Mesendoderm (in vitro differentiated cells): ENCODE measurements around the gene DNAJB12.
A peak's percentile ranks its signal among the peaks of the same experiment; 100 is the strongest.

Source experiments
- DNase-seq: peaks from one replicate; pipeline ENCODE4 v3.0.0; 2013
- H2AK5ac ChIP-seq: 2 replicates; pipeline ENCODE4 v1.6.1; 2013; ENCODE audit warnings: low read length, inconsistent platforms
- H2BK120ac ChIP-seq: 2 replicates; pipeline ENCODE4 v1.6.1; 2013; ENCODE audit warnings: low read depth, mild to moderate bottlenecking, low read length, moderate library complexity, mixed read lengths
- H2BK15ac ChIP-seq: replicated peaks from 2 replicates; pipeline ENCODE4 v1.6.1; 2013; ENCODE audit warnings: low read depth, mild to moderate bottlenecking, moderate library complexity
- H2BK5ac ChIP-seq: 2 replicates; pipeline ENCODE4 v1.6.1; 2013; ENCODE audit warnings: low read length, inconsistent platforms
- H3K18ac ChIP-seq: 2 replicates; pipeline ENCODE4 v1.6.1; 2013; ENCODE audit warnings: mild to moderate bottlenecking, low read length, mixed read lengths
- H3K23ac ChIP-seq: one replicate; pipeline ENCODE4 v1.6.1; 2013; ENCODE audit warnings: low read length
- H3K27ac ChIP-seq: 2 replicates; pipeline ENCODE4 v1.5.1; 2013; ENCODE audit warnings: low read depth, mild to moderate bottlenecking, inconsistent platforms, low read length, moderate library complexity
- H3K27me3 ChIP-seq: 2 replicates; pipeline ENCODE4 v1.6.1; 2013; ENCODE audit warnings: low read length, control low read depth, mild to moderate bottlenecking, inconsistent platforms; ENCODE audit not compliant: insufficient read depth, poor library complexity
- H3K36me3 ChIP-seq: 2 replicates; pipeline ENCODE4 v1.6.1; 2013; ENCODE audit warnings: low read length, inconsistent platforms; ENCODE audit not compliant: control insufficient read depth, insufficient read depth
- H3K4ac ChIP-seq: one replicate; pipeline ENCODE4 v1.6.1; 2013; ENCODE audit warnings: low read depth, mild to moderate bottlenecking, low read length, moderate library complexity
- H3K4me1 ChIP-seq: 2 replicates; pipeline ENCODE4 v1.6.1; 2013; ENCODE audit warnings: low read depth, low read length, inconsistent platforms; ENCODE audit not compliant: control insufficient read depth
- H3K4me2 ChIP-seq: 2 replicates; pipeline ENCODE4 v1.6.1; 2013; ENCODE audit warnings: low read length
- H3K4me3 ChIP-seq: 2 replicates; pipeline ENCODE4 v1.5.1; 2013; ENCODE audit warnings: mild to moderate bottlenecking, low read length
- H3K56ac ChIP-seq: one replicate; pipeline ENCODE4 v1.6.1; 2013; ENCODE audit warnings: low read length
- H3K79me1 ChIP-seq: 2 replicates; pipeline ENCODE4 v1.6.1; 2013; ENCODE audit warnings: low read length, inconsistent platforms
- H3K79me2 ChIP-seq: 2 replicates; pipeline ENCODE4 v1.6.1; 2013; ENCODE audit warnings: mild to moderate bottlenecking, low read length; ENCODE audit not compliant: control insufficient read depth, insufficient read depth
- H3K9ac ChIP-seq: 2 replicates; pipeline ENCODE4 v1.6.1; 2013; ENCODE audit warnings: low read length, inconsistent platforms
- H4K5ac ChIP-seq: one replicate; pipeline ENCODE4 v1.6.1; 2013; ENCODE audit warnings: low read length
- H4K8ac ChIP-seq: one replicate; pipeline ENCODE4 v1.6.1; 2013; ENCODE audit warnings: low read depth, mild to moderate bottlenecking, control low read depth, low read length, moderate library complexity
- WGBS: extraction: QIAGEN DNeasy Blood & Tissue Kit; methylation state at CpG from one replicate; pipeline ENCODE4 v1.1.7; 2013; ENCODE audit warnings: low lambda C conversion rate, missing lambda C conversion rate; ENCODE audit not compliant: insufficient coverage; ENCODE audit errors: extremely low coverage; 5-methylcytosine and 5-hydroxymethylcytosine counted together

Gene DNAJB12

GRCh38 chr10:72353965-72354355 lies 759 bp downstream of the DNAJB12 start:
- Histone ChIP-seq H3K4me1 (peaks cover 4% of the 10 kb centered on the region), H3K79me2 (peaks cover 30% of the 10 kb centered on the region), H2BK120ac (no peak overlapping the region), H3K4ac (no peak overlapping the region), H3K4me2 (peak overlapping the region; percentile 63), H4K8ac (no peak overlapping the region), H3K4me3 (peak overlapping the region; percentile 92), H2AK5ac (no peak overlapping the region), H3K18ac (peak overlapping the region; percentile 46), H3K9ac (peak overlapping the region; percentile 99), H3K23ac (no peak overlapping the region), H3K27ac (peak overlapping the region; percentile 99), H3K36me3 (peaks cover 1% of the 10 kb centered on the region), H4K5ac (no peak overlapping the region), H3K27me3 (no peaks in the 10 kb centered on the region), H3K79me1 (peaks cover 22% of the 10 kb centered on the region), H2BK15ac (no peak overlapping the region), H3K56ac (peak overlapping the region; percentile 99), H2BK5ac (no peak overlapping the region)
- WGBS, result no CpG with 5 or more reads among the region's 23 CpGs
- DNase-seq, result no peak

GRCh38 chr10:72353028-72353964 lies 1.4 kb downstream of the DNAJB12 start:
- Histone ChIP-seq H3K27me3 (no peaks in the 10 kb centered on the region), H3K4me3 (peak overlapping the region; percentile 92), H3K4me1 (peaks cover 4% of the 10 kb centered on the region), H3K36me3 (peaks cover 1% of the 10 kb centered on the region), H3K23ac (no peak overlapping the region), H2BK15ac (no peak overlapping the region), H3K4me2 (peak overlapping the region; percentile 63), H2BK5ac (no peak overlapping the region), H3K27ac (peak overlapping the region; percentile 46), H3K4ac (no peak overlapping the region), H2AK5ac (no peak overlapping the region), H3K18ac (no peak overlapping the region), H3K79me2 (peaks cover 30% of the 10 kb centered on the region), H3K56ac (peak overlapping the region; percentile 99), H3K9ac (peak overlapping the region; percentile 99), H2BK120ac (no peak overlapping the region), H4K8ac (no peak overlapping the region), H3K79me1 (peaks cover 23% of the 10 kb centered on the region), H4K5ac (no peak overlapping the region)
- DNase-seq, result peak; percentile 67
- no CpG with 5 or more reads among the region's 18 CpGs for WGBS

- peak overlapping the region; percentile 48 for H3K27ac ChIP-seq
- DNase-seq, result no peak
- H4K8ac ChIP-seq, result no peak overlapping the region
- no peak overlapping the region for H2BK15ac ChIP-seq
- peak overlapping the region; percentile 37 for H3K56ac ChIP-seq
- H3K4me1 ChIP-seq, result peaks cover 4% of the 10 kb centered on the region
- peaks cover 1% of the 10 kb centered on the region for H3K36me3 ChIP-seq
- H3K79me2 ChIP-seq, result peaks cover 32% of the 10 kb centered on the region
- no peak overlapping the region for H3K4me2 ChIP-seq
- H3K79me1 ChIP-seq, result peaks cover 24% of the 10 kb centered on the region
- no peak overlapping the region for H2BK5ac ChIP-seq
- H2AK5ac ChIP-seq, result no peak overlapping the region
- H2BK120ac ChIP-seq, result no peak overlapping the region
- H4K5ac ChIP-seq, result no peak overlapping the region
- no peak overlapping the region for H3K23ac ChIP-seq
- no peak overlapping the region for H3K18ac ChIP-seq
- WGBS, result no CpG with 5 or more reads among the region's 6 CpGs
- no peak overlapping the region for H3K4ac ChIP-seq
- H3K27me3 ChIP-seq, result no peaks in the 10 kb centered on the region
- no peak overlapping the region for H3K9ac ChIP-seq
- H3K4me3 ChIP-seq, result no peak overlapping the region
These were observed 3.2 kb downstream of the DNAJB12 start for GRCh38 chr10:72351479-72351878.

GRCh38 chr10:72349438-72349837 lies 5.3 kb downstream of the DNAJB12 start:
- DNase-seq, result no peak
- Histone ChIP-seq H2BK120ac (no peak overlapping the region), H3K79me1 (peaks cover 24% of the 10 kb centered on the region), H3K4me2 (no peak overlapping the region), H3K27me3 (no peaks in the 10 kb centered on the region), H3K18ac (no peak overlapping the region), H2AK5ac (no peak overlapping the region), H4K5ac (no peak overlapping the region), H3K36me3 (peaks cover 1% of the 10 kb centered on the region), H3K4me3 (no peak overlapping the region), H3K23ac (no peak overlapping the region), H3K79me2 (peaks cover 32% of the 10 kb centered on the region), H3K4ac (no peak overlapping the region), H4K8ac (no peak overlapping the region), H3K56ac (no peak overlapping the region), H2BK5ac (no peak overlapping the region), H3K9ac (no peak overlapping the region), H3K27ac (no peak overlapping the region), H2BK15ac (no peak overlapping the region), H3K4me1 (peaks cover 4% of the 10 kb centered on the region)
- WGBS, result no CpG with 5 or more reads among the region's 2 CpGs

GRCh38 chr10:72348282-72348681 lies 6.4 kb downstream of the DNAJB12 start:
- Histone ChIP-seq H2BK120ac (no peak overlapping the region), H3K4me1 (peaks cover 3% of the 10 kb centered on the region), H3K79me2 (peaks cover 28% of the 10 kb centered on the region), H3K27me3 (no peaks in the 10 kb centered on the region), H3K4me3 (no peak overlapping the region), H3K9ac (no peak overlapping the region), H3K79me1 (peaks cover 20% of the 10 kb centered on the region), H3K4me2 (no peak overlapping the region), H2BK15ac (no peak overlapping the region), H3K23ac (no peak overlapping the region), H2AK5ac (no peak overlapping the region), H4K8ac (no peak overlapping the region), H3K4ac (no peak overlapping the region), H3K36me3 (peaks cover 1% of the 10 kb centered on the region), H3K18ac (no peak overlapping the region), H2BK5ac (no peak overlapping the region), H3K56ac (no peak overlapping the region), H3K27ac (no peak overlapping the region), H4K5ac (no peak overlapping the region)
- WGBS, result no CpG with 5 or more reads among the region's 7 CpGs
- DNase-seq, result no peak
